Measurements from ENCODE around the gene STARD10.

The STARD10 gene

DNA sequence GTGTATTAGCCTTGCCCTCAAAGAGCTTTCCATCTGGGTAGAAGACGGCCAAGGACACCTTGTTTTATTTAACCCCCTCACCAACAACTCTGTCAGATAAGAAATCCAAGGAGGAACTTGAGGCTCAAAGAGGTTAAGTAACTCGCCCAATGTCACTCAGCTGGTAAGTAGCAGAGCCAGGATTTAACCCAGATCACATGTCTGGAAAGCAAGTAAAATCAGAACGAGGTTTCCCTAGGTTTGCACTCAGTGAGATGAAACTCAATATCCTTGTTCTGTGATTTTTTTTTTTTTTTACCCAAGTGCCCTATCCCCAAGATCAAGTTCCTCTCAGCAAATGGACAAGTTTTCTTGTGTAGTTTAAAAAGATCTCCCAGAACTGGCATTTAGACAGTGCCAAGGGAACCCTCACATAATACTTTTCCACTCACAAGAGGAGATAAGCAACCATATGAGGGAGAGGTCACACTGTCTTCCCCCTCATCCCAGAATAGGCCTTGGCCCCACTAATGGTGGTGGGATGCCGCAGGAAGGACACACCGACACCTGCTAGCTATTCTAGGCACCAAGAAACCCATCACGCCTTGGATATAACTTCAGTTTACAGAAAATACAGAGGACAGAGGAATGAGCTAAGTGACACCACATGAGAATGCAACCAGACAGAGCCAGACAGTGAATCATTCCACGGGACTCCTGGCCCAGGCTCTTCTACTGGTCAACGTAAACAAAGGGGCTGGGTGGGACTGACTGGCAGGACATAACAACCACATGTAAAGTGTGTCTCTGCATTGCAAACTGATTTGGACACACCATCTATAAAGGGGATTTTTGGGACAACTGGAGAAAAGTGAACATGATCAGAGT, 33.1 kb downstream of the STARD10 start:
- DNase-seq: no peak

DNA sequence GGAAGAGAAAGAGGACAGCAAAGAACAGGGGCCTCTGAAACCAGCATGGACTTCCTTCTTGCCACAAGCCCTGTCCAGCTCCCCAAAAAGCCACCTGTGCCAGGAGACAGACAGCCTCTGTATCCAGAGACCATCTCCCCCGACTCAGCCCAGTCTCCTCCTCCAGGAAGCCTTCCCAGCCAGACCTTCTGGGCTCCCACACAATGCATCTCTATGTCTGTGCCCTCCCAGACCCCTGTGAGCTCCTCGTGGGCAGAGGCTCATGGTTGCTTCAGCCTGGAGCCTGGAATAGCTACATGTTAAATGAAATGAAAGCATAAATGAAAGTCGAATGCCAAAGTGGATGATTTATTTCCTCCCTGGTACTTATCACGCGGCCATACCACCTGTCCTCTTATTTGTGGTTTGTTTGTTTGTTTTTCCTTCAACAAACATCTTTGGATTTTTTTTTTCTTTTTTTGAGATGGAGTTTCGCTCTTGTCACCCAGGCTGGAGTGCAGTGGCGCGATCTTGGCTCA, 34.3 kb downstream of the STARD10 start:
- no peak for DNase-seq

DNA sequence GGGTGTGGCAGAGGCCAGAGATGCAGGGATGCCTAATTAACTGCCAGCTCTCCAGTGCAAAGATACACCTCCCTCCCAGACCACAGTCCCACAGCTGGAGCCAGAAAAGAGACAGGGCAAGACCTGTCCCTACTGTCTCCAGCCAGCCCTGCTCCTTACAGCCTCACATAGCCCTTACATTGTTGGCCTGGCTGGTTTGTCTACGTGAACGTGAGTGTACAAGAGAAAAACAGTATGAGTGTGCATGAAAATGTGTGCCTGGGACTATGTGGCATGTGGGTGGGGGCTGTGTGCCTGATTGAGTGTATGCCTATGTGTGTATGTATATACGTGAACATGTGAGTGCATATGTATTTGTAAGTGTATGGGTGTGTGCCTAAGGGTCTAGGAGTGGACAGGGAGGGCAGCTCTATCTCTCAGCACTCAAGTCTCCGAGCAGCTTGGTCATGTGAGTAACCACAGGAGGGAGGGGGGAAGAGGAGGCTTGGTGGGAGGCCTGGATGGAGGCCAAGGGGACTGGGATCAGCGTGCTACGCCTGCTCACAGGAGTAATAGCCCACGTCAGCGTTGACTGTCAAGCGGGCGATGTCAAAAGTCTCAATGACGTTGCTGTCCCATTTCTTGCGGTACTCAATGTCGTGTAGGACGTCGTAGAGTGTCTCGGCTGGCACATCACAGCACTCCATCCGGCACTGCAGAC, 35.0 kb downstream of the STARD10 start:
- peak; percentile 7 for DNase-seq

DNA sequence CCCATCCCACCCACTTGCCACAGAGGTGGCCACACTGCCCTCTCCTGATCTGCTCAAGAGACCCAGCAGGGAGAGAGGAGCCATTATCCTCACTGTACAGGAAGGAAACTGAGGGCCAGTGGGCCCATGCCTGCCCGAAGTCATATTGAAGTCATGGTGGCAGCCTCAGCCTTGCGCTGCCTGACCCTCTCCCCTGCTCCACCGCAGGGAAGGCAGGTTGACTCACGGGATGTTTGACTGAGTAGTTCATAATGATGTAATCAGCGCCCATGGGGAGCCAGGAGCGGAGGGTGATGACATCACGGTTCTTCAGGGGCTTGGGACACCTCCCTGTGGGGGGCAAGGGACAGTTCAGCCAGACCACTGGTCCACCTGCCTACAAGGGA, 35.5 kb downstream of the STARD10 start:
- DNase-seq: no peak

DNA sequence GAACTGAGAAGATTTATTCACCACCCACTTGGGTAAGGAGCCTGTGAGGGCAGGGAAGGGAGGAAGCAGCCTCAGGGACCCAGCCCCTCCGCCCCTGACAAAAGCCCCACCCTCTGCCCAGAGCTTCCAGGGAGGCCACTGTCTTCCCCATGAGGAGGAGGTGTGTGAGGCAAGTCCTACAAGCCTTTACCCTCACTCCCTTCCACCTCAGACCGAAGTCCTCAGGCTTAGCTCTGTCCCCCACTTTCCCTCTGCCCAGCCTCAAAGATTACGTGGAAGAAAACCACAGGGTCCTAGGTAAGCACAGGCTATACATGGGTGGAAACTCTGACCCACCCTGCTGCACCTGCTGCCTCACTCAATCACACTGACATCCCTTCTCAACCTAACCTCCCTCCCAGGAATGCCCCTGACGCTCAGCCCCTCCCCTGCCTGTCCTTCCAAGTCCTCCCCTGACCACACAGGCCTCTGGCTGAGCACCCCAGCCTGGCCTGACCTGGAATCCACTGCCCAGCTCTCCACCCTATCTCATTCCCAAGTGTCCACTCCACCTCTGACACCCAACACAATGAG, 38.0 kb downstream of the STARD10 start:
- no peak for DNase-seq

DNA sequence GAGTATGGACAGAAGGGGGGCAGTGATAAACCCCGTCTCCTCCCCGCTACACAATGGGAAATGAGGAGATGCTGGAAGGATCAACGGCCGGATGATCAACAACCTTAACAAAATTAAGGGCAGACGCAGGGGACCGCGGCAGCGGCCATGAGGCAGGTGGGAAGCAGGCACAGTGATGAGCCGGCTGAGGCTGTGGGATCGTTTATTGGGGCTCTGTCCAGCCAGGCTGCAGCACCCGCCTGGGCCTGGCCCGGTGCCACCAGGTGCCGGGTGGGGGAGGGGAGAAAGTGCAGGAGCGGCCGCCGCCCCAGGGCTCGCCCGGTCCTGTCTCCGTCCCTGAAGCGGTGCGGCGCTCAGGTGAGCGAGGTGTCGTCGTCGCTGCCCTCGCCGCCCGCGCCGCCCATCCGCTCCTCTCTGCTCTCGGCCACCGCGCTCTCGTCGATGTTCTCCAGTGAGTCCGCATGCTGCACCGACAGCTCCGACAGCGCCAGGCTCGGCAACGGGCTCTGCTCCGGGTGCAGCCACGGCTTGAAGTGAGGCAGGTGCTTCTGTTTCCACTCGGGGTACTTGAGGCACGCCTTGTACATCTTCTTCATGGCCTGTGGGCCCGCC, 39.2 kb downstream of the STARD10 start:
- DNase-seq: no peak

DNA sequence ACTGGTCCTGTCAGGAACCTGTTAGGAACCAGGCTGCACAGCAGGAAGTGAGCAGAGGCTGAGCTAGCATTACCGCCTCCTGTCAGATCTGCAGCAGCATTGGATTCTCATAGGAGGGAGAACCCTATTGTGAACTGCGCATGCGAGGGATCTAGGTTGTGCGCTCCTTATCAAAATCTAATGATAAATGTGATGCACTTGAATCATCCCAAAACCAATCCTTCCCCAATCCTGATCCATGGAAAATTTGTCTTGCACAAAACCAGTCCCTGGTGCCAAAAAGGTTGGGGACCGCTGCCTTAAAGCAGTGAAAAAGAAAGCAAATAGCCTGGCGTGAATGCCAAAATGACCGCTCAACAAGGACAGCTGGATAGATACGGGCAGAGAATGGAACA, 39.7 kb downstream of the STARD10 start:
- DNase-seq: no peak

DNA sequence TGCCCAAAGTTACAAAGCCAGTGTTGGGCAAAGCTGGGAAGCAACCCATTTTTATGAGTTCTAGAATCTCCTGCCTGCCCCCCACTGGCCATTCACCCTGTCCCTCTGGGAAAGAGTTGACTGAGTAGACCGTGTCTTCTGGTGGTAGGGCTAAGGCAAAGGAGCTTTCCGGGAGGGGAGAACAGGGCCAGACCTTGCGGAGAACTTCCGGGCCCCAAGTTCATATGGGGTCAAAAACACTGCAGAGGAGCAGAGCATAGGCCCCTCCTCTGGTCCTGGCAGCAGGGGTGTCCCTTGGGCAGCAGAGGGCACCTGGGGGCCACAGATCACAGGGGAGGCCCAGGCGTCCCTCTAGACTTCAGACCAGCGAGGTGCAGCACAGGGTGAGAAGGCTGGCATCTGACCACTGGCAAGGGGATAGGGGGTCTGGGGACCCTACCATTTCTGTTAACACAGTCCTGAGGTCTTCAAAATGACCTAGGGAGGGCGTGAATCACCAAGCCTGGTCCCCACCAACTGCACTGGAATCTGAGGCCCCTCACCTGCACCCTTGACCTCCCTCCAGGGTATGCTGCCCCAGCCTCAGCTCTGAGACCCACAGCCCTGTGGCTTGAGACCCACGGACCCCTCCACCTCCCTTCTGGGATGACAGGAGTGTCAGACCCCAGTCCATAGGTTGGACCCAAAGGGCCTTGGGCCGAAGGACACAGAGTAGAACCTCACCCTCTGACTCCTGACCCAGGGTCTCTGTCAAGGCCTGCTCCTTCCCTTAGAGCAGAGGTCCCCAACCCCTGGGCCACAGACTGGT, 40.3 kb downstream of the STARD10 start:
- no peak for DNase-seq

- peak; percentile 70 for DNase-seq
Measured at GRCh38 chr11:72752088-72752914, 41.5 kb downstream of the STARD10 start, which contains the start of gene ARAP1. Gene ARAP1, minus strand, starts transcription at chr11:72752408. Its CDS starts 25,280 bp downstream, at chr11:72727128.

DNA sequence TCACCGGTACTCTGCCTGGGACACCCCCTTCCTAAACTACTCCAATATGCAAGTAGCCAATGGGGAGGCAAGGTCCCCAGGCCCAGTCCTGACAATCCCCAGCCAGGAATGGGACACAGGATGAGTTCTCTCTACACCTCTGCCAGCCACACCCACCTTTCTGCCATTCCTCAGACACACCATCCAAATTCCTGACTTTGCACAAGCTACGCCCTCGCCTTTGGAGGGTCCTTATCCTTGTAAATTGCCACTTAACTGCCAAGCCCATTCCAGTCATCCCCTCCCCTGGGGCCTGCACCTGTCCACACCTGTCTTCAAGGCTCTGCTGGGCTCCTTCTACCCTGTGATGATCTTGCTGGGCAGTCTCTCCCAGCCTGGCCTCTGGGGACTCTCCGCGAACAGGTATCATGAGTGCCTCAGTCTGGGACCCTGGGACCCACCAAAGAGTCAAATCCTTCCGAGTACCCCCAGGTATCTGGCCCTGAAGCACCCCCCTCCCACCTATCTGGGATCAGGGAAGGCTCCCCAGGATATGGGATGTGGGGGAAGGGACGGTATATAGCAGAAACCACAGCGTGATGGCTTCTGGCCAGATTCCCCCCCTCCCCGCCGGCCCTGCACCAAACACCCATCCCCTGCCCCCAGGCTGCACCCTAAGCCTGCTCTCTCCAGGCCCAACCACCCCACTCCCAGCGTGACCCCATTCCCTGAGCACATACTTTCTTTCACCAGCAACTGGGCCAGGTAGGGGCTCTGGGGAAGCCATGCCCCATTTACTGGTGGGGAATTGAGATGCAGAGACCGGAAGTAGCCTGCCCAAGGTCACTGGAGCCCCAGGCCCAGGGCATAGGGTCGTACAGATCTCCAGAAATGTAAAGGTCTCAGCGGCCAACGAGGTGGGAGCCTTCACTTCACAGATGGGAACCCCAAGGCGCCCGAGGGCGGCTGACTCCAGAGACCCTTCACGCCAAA, 42.4 kb downstream of the STARD10 start:
- DNase-seq: no peak

DNA sequence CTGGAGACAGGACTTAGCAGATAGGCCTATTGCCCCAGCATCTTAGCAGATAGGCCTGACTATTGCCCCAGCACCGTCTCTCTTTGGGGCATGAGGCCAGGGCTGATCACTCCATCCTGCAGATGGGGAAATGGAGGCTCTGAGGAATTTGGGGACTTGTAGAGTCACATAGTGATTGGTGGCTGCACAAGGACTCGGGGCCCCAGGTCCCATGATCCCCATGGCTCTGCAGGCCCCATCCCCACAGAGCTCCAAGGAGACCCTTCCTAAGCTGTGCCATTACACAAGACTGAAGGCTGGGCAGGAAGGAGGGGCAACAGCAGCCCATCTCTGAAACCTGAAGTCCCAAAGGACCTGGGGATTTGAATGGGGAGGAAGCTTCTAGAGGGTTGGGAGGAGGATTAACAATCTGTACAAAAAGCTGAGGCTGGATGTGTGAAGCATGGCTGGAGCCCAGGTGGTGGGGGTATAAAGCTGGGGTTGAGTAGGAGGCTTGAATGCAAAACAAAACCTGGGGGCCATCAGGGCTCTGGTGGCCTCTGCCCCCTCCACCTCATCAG, 43.2 kb downstream of the STARD10 start:
- no peak for DNase-seq

- DNase-seq: no peak
Measured at GRCh38 chr11:72750086-72750485, 43.8 kb downstream of the STARD10 start.

DNA sequence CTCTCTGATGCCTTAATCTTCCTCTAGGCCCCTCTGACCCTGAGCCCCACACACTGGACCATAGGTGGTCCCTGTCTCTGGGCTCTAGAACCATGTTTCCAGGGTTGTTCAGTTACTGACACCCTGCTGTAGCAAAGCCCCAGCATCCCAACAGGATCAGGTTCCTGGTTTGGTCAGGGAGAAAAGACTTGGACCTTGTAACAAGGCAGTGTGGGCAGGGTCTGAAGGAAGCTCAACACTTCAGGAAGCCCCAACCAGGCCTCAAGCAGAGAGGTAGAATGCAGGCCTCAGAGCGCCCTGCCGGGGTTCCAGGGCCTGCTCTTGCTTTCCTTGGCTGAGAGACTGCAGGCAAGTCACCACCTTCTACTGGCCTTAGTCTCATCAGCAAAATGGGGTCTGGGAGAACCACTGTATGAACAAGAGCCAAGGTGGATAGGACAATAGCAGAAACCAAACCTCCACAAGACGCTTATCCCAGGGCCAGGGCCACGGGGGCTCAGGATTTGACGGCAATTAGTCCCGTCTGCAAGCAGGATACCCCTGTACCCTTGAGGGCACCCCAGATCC, 46.5 kb downstream of the STARD10 start:
- DNase-seq: no peak

GRCh38 chr11:72746821-72747220, 47.0 kb downstream of the STARD10 start:
- DNase-seq: no peak

DNA sequence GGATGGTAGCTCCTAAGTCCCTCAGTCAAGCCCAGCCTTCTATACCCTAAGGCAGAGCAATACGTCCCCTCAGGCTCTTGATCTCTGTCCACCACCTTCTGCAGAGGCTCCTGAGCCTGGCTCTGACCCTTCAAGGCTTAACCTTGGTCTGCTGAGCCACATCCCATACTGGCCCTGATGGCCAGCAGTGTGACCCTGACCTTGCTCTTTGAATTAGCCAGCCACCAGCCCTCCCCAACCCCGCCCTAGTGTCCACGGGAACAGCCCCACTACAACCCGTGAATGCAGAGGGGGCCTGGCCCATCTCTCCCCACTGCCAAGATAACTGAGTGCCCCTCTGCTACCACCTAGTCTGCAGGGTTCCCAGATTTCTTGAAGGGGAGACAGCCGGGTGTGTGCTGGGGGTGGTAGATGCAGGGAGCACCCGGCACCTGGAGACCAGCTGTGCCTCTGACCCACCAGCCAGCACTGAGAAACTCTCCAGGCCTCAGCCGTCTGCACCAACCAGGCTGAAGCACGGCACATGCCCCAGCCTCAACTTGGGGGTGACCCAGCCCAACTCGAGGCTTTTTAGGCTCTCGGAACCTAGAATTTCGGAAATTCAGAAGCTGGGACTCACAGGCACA, 47.8 kb downstream of the STARD10 start:
- no peak for DNase-seq

- DNase-seq: no peak
Measured at GRCh38 chr11:72745511-72745910, 48.3 kb downstream of the STARD10 start.

DNA sequence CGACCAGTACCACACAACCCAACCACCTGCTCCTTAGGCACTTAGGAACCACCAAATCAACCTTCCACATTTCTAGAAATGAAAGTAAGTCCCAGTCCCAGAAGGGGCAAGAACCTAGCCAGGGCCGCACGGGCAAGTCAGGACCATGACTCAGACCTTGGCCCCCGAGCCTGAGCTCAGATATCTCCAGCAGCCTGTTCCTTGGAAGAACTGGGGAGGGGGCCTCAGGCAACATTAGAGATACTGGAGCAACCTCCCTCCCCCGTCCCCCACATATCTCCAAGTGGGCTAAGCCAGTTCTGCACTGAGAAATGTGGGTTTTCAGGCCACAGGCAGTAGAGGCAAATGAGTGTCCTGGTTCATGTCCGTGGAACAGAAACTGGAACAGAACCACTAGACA, 49.4 kb downstream of the STARD10 start:
- DNase-seq: no peak

- DNase-seq: no peak
Measured at GRCh38 chr11:72743321-72744221, 50.3 kb downstream of the STARD10 start.

Measured in NCI-H2227 treated with DMSO at 0.1 percent for 48 hours (cell line).